Measurements from ENCODE around the gene RNF213.
"Not testable (repeated sequence)": the region's sequence is repeated elsewhere in the genome, so short reads cannot be mapped to it uniquely, and the experiment has no call there.

The RNF213 gene

GRCh38 chr17:80253631-80254395 is 6.8 kb upstream of the RNF213 start:
- DNase-seq, result no peak

- DNase-seq, result no peak
These were observed 6.0 kb upstream of the RNF213 start for GRCh38 chr17:80254396-80255251.

- no peak for DNase-seq
These were observed 4.7 kb upstream of the RNF213 start for GRCh38 chr17:80256034-80256350.

- DNase-seq, result no peak
These were observed 2.9 kb upstream of the RNF213 start for GRCh38 chr17:80257716-80258213.

- DNase-seq, result not testable (repeated sequence)
These were observed 2.4 kb upstream of the RNF213 start for GRCh38 chr17:80258296-80258695.

GRCh38 chr17:80259457-80260068 is 1.1 kb upstream of the RNF213 start:
- no peak for DNase-seq

- DNase-seq, result no peak
These were observed 550 bp upstream of the RNF213 start for GRCh38 chr17:80260069-80260535.

GRCh38 chr17:80261159-80261894 is 675 bp downstream of the RNF213 start:
- DNase-seq, result no peak

- DNase-seq, result no peak
These were observed 1.2 kb downstream of the RNF213 start for GRCh38 chr17:80261895-80262279.

- no peak for DNase-seq
These were observed 1.6 kb downstream of the RNF213 start for GRCh38 chr17:80262291-80262690.

GRCh38 chr17:80262775-80263244 is 2.2 kb downstream of the RNF213 start:
- DNase-seq, result no peak

- DNase-seq, result no peak
These were observed 2.9 kb downstream of the RNF213 start for GRCh38 chr17:80263253-80264204.

- DNase-seq, result no peak
These were observed 3.8 kb downstream of the RNF213 start for GRCh38 chr17:80264205-80265075.

GRCh38 chr17:80265205-80266068 is 4.8 kb downstream of the RNF213 start:
- no peak for DNase-seq

GRCh38 chr17:80267391-80267790 is 6.7 kb downstream of the RNF213 start:
- no peak for DNase-seq

GRCh38 chr17:80268427-80268826 is 7.8 kb downstream of the RNF213 start:
- DNase-seq, result no peak

- no peak for DNase-seq
These were observed 8.8 kb downstream of the RNF213 start for GRCh38 chr17:80269405-80269807.

GRCh38 chr17:80270104-80270503 is 9.5 kb downstream of the RNF213 start:
- DNase-seq, result no peak

GRCh38 chr17:80270836-80271235 is 10.2 kb downstream of the RNF213 start:
- no peak for DNase-seq

Data from cortex of kidney (tissue), 1 donor.